Spleen (tissue), 7 donors: ENCODE data around the gene CPAMD8.

Source experiments
- CTCF ChIP-seq, 11 experiments: fragments of 200-600 bp in 7 of 11; fragments of 450-650 bp in 4 of 11; sonication (generic) in 4 of 11; IDR thresholded peaks in 8 of 11; conservative IDR thresholded peaks in 3 of 11; 1 replicate in 7 of 11; 2 replicates in 4 of 11; pipeline versions ENCODE4 v1.4.0 to v1.8.0; 2016 to 2021; ENCODE audit warnings: antibody characterized with exemption in 11 of 11, inconsistent platforms in 4 of 11, mild to moderate bottlenecking in 1 of 11
- POLR2AphosphoS5 ChIP-seq, 3 donors: sonication (generic); formaldehyde crosslinking; IDR thresholded peaks; one replicate each; pipeline ENCODE4 v1.5.1; 2017; ENCODE audit warnings: antibody characterized with exemption in 3 of 3
- donor health status: DM: no; HTN: no; CAD: no; lungs with moderate emphysema.
- donor health status: DM: no; HTN: no; CAD: no.
- donor health status: DM: no; HTN: no; CAD: no.

GRCh38 chr19:17037184-17037583, 10.6 kb upstream of the CPAMD8 start:
- TF ChIP-seq CTCF (IDR thresholded peaks at IDR 0.05 in 8 of 11, conservative IDR thresholded peaks at IDR 0.05 in 3 of 11) (no peak), POLR2AphosphoS5 (IDR thresholded peaks at IDR 0.05) (no peak)
